H1 (cell line): ENCODE results near the gene WFDC5. TPM values are rescaled to one million over a fixed set of nuclear protein-coding genes. Genes with fewer than 3 reads are reported as not detected.

Source experiments
- JUN ChIP-seq: IDR thresholded peaks from 2 replicates; pipeline ENCODE4 v1.6.1; 2011; ENCODE audit warnings: low read depth, mild to moderate bottlenecking, improper control_type of control experiment, low read length
- SAP30 ChIP-seq: fragments of 300-600 bp; sonication (generic); IDR thresholded peaks from 2 replicates; pipeline ENCODE4 v1.7.1; 2012; ENCODE audit warnings: low read length, moderate library complexity, mild to moderate bottlenecking, inconsistent platforms; ENCODE audit not compliant: insufficient read depth, insufficient replicate concordance
- TAF1 ChIP-seq: IDR thresholded peaks from 2 replicates; pipeline ENCODE4 v1.6.1; 2011; ENCODE audit warnings: mild to moderate bottlenecking, low read depth, low read length
- polyA plus RNA-seq, 7 experiments: library from polyadenylated mRNA; depleted of rRNA in 3 of 7; stranded (reverse) in 5 of 7; unstranded in 2 of 7; fragments of >200 nt in 5 of 7; fragments of 200-250 nt in 2 of 7; gene quantifications; 1 replicate in 5 of 7; 2 replicates in 1 of 7; 4 replicates in 1 of 7; pipeline versions ENCODE4 v1.2.1 to v1.2.3, GENCODE V29; 2011 to 2013; ENCODE audit warnings: missing spikeins in 2 of 7, mixed read lengths in 2 of 7
- total RNA-seq: library from RNA; stranded (reverse); fragmentation: NEBNext Ultra II Directional; extraction: Animal tissue kit (Norgen Biotek cat#: 25700); gene quantifications from 2 replicates; pipeline ENCODE4 v1.2.1, GENCODE V29; 2021

Gene WFDC5
- total and polyA plus RNA-seq, 2 of the 8 experiments (the other 6 are each of a cell fraction or from before 2014, with no cell fraction given): not detected

GRCh38 chr20:45090481-45090880 lies 24.5 kb downstream of the WFDC5 start (continued):
- no peak for TF ChIP-seq JUN
- TF ChIP-seq TAF1: no peak
- no peak for TF ChIP-seq SAP30
